Neural progenitor cell (in vitro differentiated cells): ENCODE data around the gene UBE3C. TPM values are rescaled to one million over a fixed set of nuclear protein-coding genes. Genes with fewer than 3 reads are reported as not detected.

Source experiments
- DNase-seq: peaks from one replicate; pipeline ENCODE4 v3.0.0-alpha.2; 2016; ENCODE audit warnings: low spot score
- H2AFZ ChIP-seq: fragments of 200-600 bp; sonication (generic); replicated peaks from 2 replicates; pipeline ENCODE4 v1.6.1; 2016; ENCODE audit warnings: antibody characterized with exemption
- H3F3A ChIP-seq: fragments of 200-600 bp; sonication (generic); 2 replicates; pipeline ENCODE4 v1.6.1; 2016; ENCODE audit warnings: antibody characterized with exemption, low read depth
- H3K27ac ChIP-seq: fragments of 200-600 bp; sonication (generic); 2 replicates; pipeline ENCODE4 v1.5.1; 2016; ENCODE audit warnings: mild to moderate bottlenecking
- H3K27me3 ChIP-seq: fragments of 200-600 bp; sonication (generic); 2 replicates; pipeline ENCODE4 v1.6.1; 2016; ENCODE audit warnings: mild to moderate bottlenecking, moderate library complexity
- H3K36me3 ChIP-seq: fragments of 200-600 bp; sonication (generic); 2 replicates; pipeline ENCODE4 v1.5.1; 2016
- H3K4me1 ChIP-seq: fragments of 200-600 bp; sonication (generic); 2 replicates; pipeline ENCODE4 v1.6.1; 2016; ENCODE audit warnings: mixed run types
- H3K4me2 ChIP-seq: fragments of 200-600 bp; sonication (generic); 2 replicates; pipeline ENCODE4 v1.6.1; 2016
- H3K4me3 ChIP-seq: fragments of 200-600 bp; sonication (generic); 2 replicates; pipeline ENCODE4 v1.5.1; 2016
- H3K79me2 ChIP-seq: fragments of 200-600 bp; sonication (generic); 2 replicates; pipeline ENCODE4 v1.6.1; 2016; ENCODE audit warnings: low read depth
- H3K9ac ChIP-seq: fragments of 200-600 bp; sonication (generic); 2 replicates; pipeline ENCODE4 v1.6.1; 2016
- H3K9me3 ChIP-seq: fragments of 200-600 bp; sonication (generic); 2 replicates; pipeline ENCODE4 v1.5.1; 2016; ENCODE audit warnings: low read depth
- H4K20me1 ChIP-seq: fragments of 200-600 bp; sonication (generic); 2 replicates; pipeline ENCODE4 v1.6.1; 2016; ENCODE audit warnings: low read depth
- H3K27ac Mint-ChIP-seq: 3 replicates; pipeline ENCODE4 v1.8.0; 2021; ENCODE audit warnings: mixed read lengths
- H3K27me3 Mint-ChIP-seq: 2 replicates; pipeline ENCODE4 v1.8.0; 2022; ENCODE audit warnings: low read depth, mild to moderate bottlenecking, inconsistent platforms, moderate library complexity, mixed read lengths; ENCODE audit not compliant: insufficient read depth
- H3K36me3 Mint-ChIP-seq: 3 replicates; pipeline ENCODE4 v1.8.0; 2021; ENCODE audit warnings: mixed read lengths
- H3K4me1 Mint-ChIP-seq: 3 replicates; pipeline ENCODE4 v1.8.0; 2021; ENCODE audit warnings: mixed read lengths
- H3K4me3 Mint-ChIP-seq: 3 replicates; pipeline ENCODE4 v1.8.0; 2021; ENCODE audit warnings: mild to moderate bottlenecking, moderate library complexity, mixed read lengths
- H3K9me3 Mint-ChIP-seq: 3 replicates; pipeline ENCODE4 v1.8.0; 2020; ENCODE audit warnings: mixed read lengths
- CTCF ChIP-seq: fragments of 200-600 bp; sonication (generic); IDR thresholded peaks from 2 replicates; pipeline ENCODE4 v1.5.1; 2017; ENCODE audit warnings: antibody characterized with exemption, mild to moderate bottlenecking
- EZH2 ChIP-seq: fragments of 200-600 bp; sonication (generic); IDR thresholded peaks from 2 replicates; pipeline ENCODE4 v1.6.1; 2017; ENCODE audit warnings: antibody characterized with exemption, mild to moderate bottlenecking, moderate library complexity
- EZH2phosphoT487 ChIP-seq: fragments of 200-600 bp; sonication (generic); IDR thresholded peaks from 2 replicates; pipeline ENCODE4 v1.6.1; 2017; ENCODE audit warnings: antibody characterized with exemption
- total RNA-seq: library from RNA; depleted of rRNA; stranded (reverse); fragments of >200 nt; gene quantifications from 2 replicates; pipeline ENCODE4 v1.2.3, GENCODE V29; 2015; ENCODE audit warnings: low replicate concordance

The UBE3C gene
- total RNA-seq, 1 donor from 2014 or later, result 65.9 TPM

- H3K36me3 Mint-ChIP-seq, result no peaks in the 10 kb centered on the region
- Histone ChIP-seq H3K27ac (no peak overlapping the region), H3K79me2 (no peaks in the 10 kb centered on the region), H3K4me1 (peaks cover 10% of the 10 kb centered on the region), H3F3A (no peaks in the 10 kb centered on the region), H3K27me3 (no peaks in the 10 kb centered on the region), H3K4me3 (no peak overlapping the region), H4K20me1 (no peaks in the 10 kb centered on the region), H3K36me3 (no peaks in the 10 kb centered on the region), H3K9ac (no peak overlapping the region), H2AFZ (peak overlapping the region; percentile 29), H3K4me2 (no peak overlapping the region), H3K9me3 (no peaks in the 10 kb centered on the region)
- peaks cover 7% of the 10 kb centered on the region for H3K4me1 Mint-ChIP-seq
- no peak overlapping the region for H3K27ac Mint-ChIP-seq
- H3K27me3 Mint-ChIP-seq, result peaks cover 3% of the 10 kb centered on the region
- H3K4me3 Mint-ChIP-seq, result no peak overlapping the region
- TF ChIP-seq CTCF, result no peak
- TF ChIP-seq EZH2, result no peak
- no peak for TF ChIP-seq EZH2phosphoT487
- DNase-seq, result peak; percentile 55
- no peaks in the 10 kb centered on the region for H3K9me3 Mint-ChIP-seq
These were observed 15.8 kb upstream of the UBE3C start for GRCh38 chr7:157122800-157123495.

GRCh38 chr7:157124690-157125089 lies 14.0 kb upstream of the UBE3C start:
- Histone ChIP-seq H3K27ac (no peak overlapping the region), H3K4me3 (no peak overlapping the region), H3K9me3 (no peaks in the 10 kb centered on the region), H3K4me2 (no peak overlapping the region), H3K79me2 (no peaks in the 10 kb centered on the region), H2AFZ (peak overlapping the region; percentile 63), H3K9ac (no peak overlapping the region), H4K20me1 (no peaks in the 10 kb centered on the region), H3K36me3 (no peaks in the 10 kb centered on the region), H3K27me3 (peaks cover 5% of the 10 kb centered on the region), H3K4me1 (peaks cover 10% of the 10 kb centered on the region), H3F3A (no peaks in the 10 kb centered on the region)
- TF ChIP-seq EZH2 (no peak), EZH2phosphoT487 (no peak), CTCF (no peak)
- Mint-ChIP-seq H3K27me3 (peaks cover 6% of the 10 kb centered on the region), H3K36me3 (no peaks in the 10 kb centered on the region), H3K4me3 (no peak overlapping the region), H3K9me3 (no peaks in the 10 kb centered on the region), H3K4me1 (peaks cover 7% of the 10 kb centered on the region), H3K27ac (no peak overlapping the region)
- DNase-seq, result no peak

- Histone ChIP-seq H3K27ac (no peak overlapping the region), H3F3A (no peaks in the 10 kb centered on the region), H3K4me1 (peaks cover 10% of the 10 kb centered on the region), H3K9me3 (no peaks in the 10 kb centered on the region), H2AFZ (no peak overlapping the region), H3K9ac (no peak overlapping the region), H4K20me1 (no peaks in the 10 kb centered on the region), H3K4me2 (no peak overlapping the region), H3K27me3 (peaks cover 14% of the 10 kb centered on the region), H3K79me2 (no peaks in the 10 kb centered on the region), H3K4me3 (no peak overlapping the region), H3K36me3 (no peaks in the 10 kb centered on the region)
- no peaks in the 10 kb centered on the region for H3K36me3 Mint-ChIP-seq
- H3K4me3 Mint-ChIP-seq, result no peak overlapping the region
- no peaks in the 10 kb centered on the region for H3K9me3 Mint-ChIP-seq
- H3K4me1 Mint-ChIP-seq, result peaks cover 7% of the 10 kb centered on the region
- no peak for TF ChIP-seq CTCF
- TF ChIP-seq EZH2, result no peak
- no peak for TF ChIP-seq EZH2phosphoT487
- peaks cover 10% of the 10 kb centered on the region for H3K27me3 Mint-ChIP-seq
- DNase-seq, result no peak
- no peak overlapping the region for H3K27ac Mint-ChIP-seq
These were observed 13.1 kb upstream of the UBE3C start for GRCh38 chr7:157125376-157126223.
